DOHH2 (cell line): Measurements from ENCODE around the gene CDT1.

ENCODE experiments used
- H3F3A ChIP-seq: fragments of 200-600 bp; sonication (generic), shearing (Covaris generic); 2 replicates; pipeline ENCODE4 v1.6.0; 2016; ENCODE audit warnings: antibody characterized with exemption, mild to moderate bottlenecking; ENCODE audit not compliant: control insufficient read depth, insufficient read depth
- H3K27ac ChIP-seq: fragments of 200-600 bp; sonication (generic); 2 replicates; pipeline ENCODE4 v1.5.1; 2014; ENCODE audit warnings: low read depth, mild to moderate bottlenecking, low read length, moderate library complexity
- H3K27me3 ChIP-seq: fragments of 200-600 bp; sonication (generic); 2 replicates; pipeline ENCODE4 v1.6.1; 2014; ENCODE audit warnings: mild to moderate bottlenecking, low read length, mixed read lengths; ENCODE audit not compliant: control insufficient read depth
- H3K36me3 ChIP-seq: fragments of 200-600 bp; sonication (generic); 2 replicates; pipeline ENCODE4 v1.6.1; 2014; ENCODE audit warnings: mild to moderate bottlenecking, low read length, moderate library complexity, mixed read lengths; ENCODE audit not compliant: control insufficient read depth
- H3K4me1 ChIP-seq: fragments of 200-600 bp; sonication (generic); 2 replicates; pipeline ENCODE4 v1.6.1; 2014; ENCODE audit warnings: mild to moderate bottlenecking, low read length, mixed read lengths; ENCODE audit not compliant: control insufficient read depth
- H3K4me2 ChIP-seq: fragments of 200-600 bp; sonication (generic); 2 replicates; pipeline ENCODE4 v1.6.0; 2014; ENCODE audit warnings: mild to moderate bottlenecking, low read length, moderate library complexity
- H3K4me3 ChIP-seq: fragments of 200-600 bp; sonication (generic); 2 replicates; pipeline ENCODE4 v1.5.1; 2014; ENCODE audit warnings: mild to moderate bottlenecking, low read length, mixed read lengths
- H3K79me2 ChIP-seq: fragments of 200-600 bp; sonication (generic); 2 replicates; pipeline ENCODE4 v1.6.1; 2014; ENCODE audit warnings: mild to moderate bottlenecking, low read length, mixed read lengths; ENCODE audit not compliant: control insufficient read depth
- H3K9me2 ChIP-seq: fragments of 200-600 bp; sonication (generic); replicated peaks from 2 replicates; pipeline ENCODE4 v1.6.1; 2014; ENCODE audit warnings: mild to moderate bottlenecking, low read length, mixed read lengths; ENCODE audit not compliant: control insufficient read depth
- H3K9me3 ChIP-seq: fragments of 200-600 bp; sonication (generic); 2 replicates; pipeline ENCODE4 v1.6.1; 2014; ENCODE audit warnings: antibody characterized with exemption, low read length, mixed read lengths; ENCODE audit not compliant: control insufficient read depth, insufficient read depth
- H4K20me1 ChIP-seq: fragments of 200-600 bp; sonication (generic); 2 replicates; pipeline ENCODE4 v1.6.0; 2014; ENCODE audit warnings: low read depth, mild to moderate bottlenecking, antibody characterized with exemption, low read length, moderate library complexity; ENCODE audit not compliant: control insufficient read depth, insufficient read depth
- CTCF ChIP-seq: fragments of 200-600 bp; sonication (generic); IDR thresholded peaks from one replicate; pipeline ENCODE4 v1.5.1; 2014; ENCODE audit warnings: antibody characterized with exemption, mild to moderate bottlenecking, low read depth, low read length; ENCODE audit not compliant: poor library complexity, severe bottlenecking
- EZH2phosphoT487 ChIP-seq: fragments of 200-600 bp; sonication (generic); IDR thresholded peaks from 2 replicates; pipeline ENCODE4 v1.6.1; 2017; ENCODE audit warnings: borderline replicate concordance, mild to moderate bottlenecking, antibody characterized with exemption, low read length, moderate library complexity, mixed read lengths

CDT1 gene

DNA sequence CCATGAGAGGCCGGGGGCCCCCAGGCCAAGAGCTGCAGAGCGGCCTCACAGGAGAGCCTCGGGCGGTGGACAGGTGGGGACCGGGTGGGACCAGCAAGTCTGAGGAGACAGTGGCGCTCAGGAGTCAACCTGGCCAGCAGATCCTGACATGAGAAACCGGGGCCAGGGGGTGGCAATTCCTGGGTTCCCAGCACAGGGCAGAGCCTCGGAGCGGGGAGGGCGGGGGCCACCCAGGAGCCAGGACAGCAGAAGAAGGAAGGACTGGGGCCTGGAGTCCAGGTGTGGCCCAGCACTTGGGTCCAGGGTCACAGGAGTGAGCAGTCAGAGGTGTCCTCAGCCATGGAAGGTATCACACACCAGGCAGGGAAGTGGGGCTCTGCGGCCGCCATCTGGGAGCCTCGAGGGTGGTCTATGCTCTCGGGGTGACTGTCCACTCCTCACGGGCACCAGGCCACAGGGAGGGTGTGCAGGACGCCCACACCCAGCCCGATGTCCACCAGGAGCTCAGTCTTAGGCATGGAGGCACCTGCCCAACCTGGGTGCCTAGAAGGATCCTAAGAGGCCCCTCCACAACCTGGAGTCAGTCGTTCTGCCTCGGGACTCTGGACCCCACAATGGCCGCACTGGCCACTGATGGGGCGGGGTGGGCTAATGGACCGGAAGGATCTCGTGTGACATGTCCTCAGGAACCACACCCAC is 47.7 kb upstream of the CDT1 start:
- Histone ChIP-seq H3K9me3 (no peaks in the 10 kb centered on the region), H3K9me2 (no peaks in the 10 kb centered on the region), H3K4me1 (no peaks in the 10 kb centered on the region), H3K79me2 (peaks cover 95% of the 10 kb centered on the region), H3K4me3 (no peak overlapping the region), H3F3A (no peaks in the 10 kb centered on the region), H4K20me1 (peaks cover 12% of the 10 kb centered on the region; the same call in 1 of the 2 replicates), H3K27ac (no peak overlapping the region), H3K36me3 (peaks cover 18% of the 10 kb centered on the region), H3K4me2 (no peak overlapping the region), H3K27me3 (no peaks in the 10 kb centered on the region)
- TF ChIP-seq CTCF (no peak), EZH2phosphoT487 (no peak)

- no peak overlapping the region for H3K27ac ChIP-seq
- no peaks in the 10 kb centered on the region for H3K4me1 ChIP-seq
Observed at GRCh38 chr16:88758227-88758943, 45.2 kb upstream of the CDT1 start.

DNA sequence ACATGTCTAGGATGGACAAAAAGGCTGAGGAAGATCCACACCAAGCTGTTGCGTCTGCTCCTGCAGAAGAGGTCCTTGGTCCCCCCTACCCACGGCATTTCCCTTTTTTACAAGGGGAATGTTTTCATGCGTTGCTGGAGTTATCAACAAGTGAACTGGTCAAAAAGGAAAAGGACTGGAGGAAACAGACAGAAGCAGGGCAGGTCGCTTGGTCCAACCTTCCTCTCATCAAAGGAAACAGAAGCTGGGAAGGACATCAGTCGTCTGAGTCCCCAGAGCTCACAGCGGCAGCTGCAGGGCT is 44.7 kb upstream of the CDT1 start:
- Histone ChIP-seq H3K4me1 (no peaks in the 10 kb centered on the region), H4K20me1 (peaks cover 23% of the 10 kb centered on the region; the same call in 1 of the 2 replicates), H3K4me2 (no peak overlapping the region)

More at GRCh38 chr16:88758227-88758943, 45.2 kb upstream of the CDT1 start:
- H4K20me1 ChIP-seq, result peaks cover 23% of the 10 kb centered on the region; the same call in 1 of the 2 replicates
- peaks cover 99% of the 10 kb centered on the region for H3K79me2 ChIP-seq
- H3K4me2 ChIP-seq, result no peak overlapping the region
- TF ChIP-seq CTCF (no peak), EZH2phosphoT487 (no peak)
- no peak overlapping the region for H3K4me3 ChIP-seq
- H3F3A ChIP-seq, result no peaks in the 10 kb centered on the region
- no peaks in the 10 kb centered on the region for H3K27me3 ChIP-seq
- H3K9me2 ChIP-seq, result no peaks in the 10 kb centered on the region
- H3K9me3 ChIP-seq, result no peaks in the 10 kb centered on the region
- peaks cover 8% of the 10 kb centered on the region for H3K36me3 ChIP-seq

More for the DNA sequence above, 44.7 kb upstream of the CDT1 start:
- Histone ChIP-seq H3K27ac (no peak overlapping the region), H3K9me3 (no peaks in the 10 kb centered on the region), H3K9me2 (no peaks in the 10 kb centered on the region), H3K36me3 (peaks cover 13% of the 10 kb centered on the region), H3K27me3 (no peaks in the 10 kb centered on the region), H3F3A (no peaks in the 10 kb centered on the region), H3K4me3 (no peak overlapping the region), H3K79me2 (peaks cover 99% of the 10 kb centered on the region)
- TF ChIP-seq CTCF, result no peak
- no peak for TF ChIP-seq EZH2phosphoT487
